Measurements from ENCODE around the gene PDIA3. TPM values are rescaled to one million over a fixed set of nuclear protein-coding genes. Genes with fewer than 3 reads are reported as not detected.
A peak's percentile ranks its signal among the peaks of the same experiment; 100 is the strongest.

PDIA3 gene
- total RNA-seq, 1 donor from 2014 or later, result 508 TPM

- TF ChIP-seq CTCF (conservative IDR thresholded peaks at IDR 0.05), result no peak
- Mint-ChIP-seq H3K27ac (peak overlapping the region; percentile 39), H3K4me3 (peak overlapping the region; percentile 96), H3K27me3 (no peaks in the 10 kb centered on the region), H3K4me1 (ENCODE audit: unreplicated experiment) (peaks cover 48% of the 10 kb centered on the region), H3K36me3 (peaks cover 51% of the 10 kb centered on the region), H3K9me3 (no peaks in the 10 kb centered on the region)
- DNase-seq (ENCODE audit: extremely low spot score, unreplicated experiment), result no peak
Measured at GRCh38 chr15:43795197-43795596, 49.0 kb downstream of the PDIA3 start.

- Mint-ChIP-seq H3K27me3 (no peaks in the 10 kb centered on the region), H3K36me3 (peaks cover 56% of the 10 kb centered on the region), H3K4me1 (ENCODE audit: unreplicated experiment) (peaks cover 53% of the 10 kb centered on the region), H3K27ac (peak overlapping the region; percentile 68), H3K4me3 (peak overlapping the region; percentile 96), H3K9me3 (no peaks in the 10 kb centered on the region)
- no peak for DNase-seq (ENCODE audit: extremely low spot score, unreplicated experiment)
- no peak for TF ChIP-seq CTCF (conservative IDR thresholded peaks at IDR 0.05)
Measured at GRCh38 chr15:43795997-43796396, 49.8 kb downstream of the PDIA3 start.

- H3K4me1 Mint-ChIP-seq (ENCODE audit: unreplicated experiment), result peaks cover 59% of the 10 kb centered on the region
- no peak for TF ChIP-seq CTCF (conservative IDR thresholded peaks at IDR 0.05)
- H3K27ac Mint-ChIP-seq, result peak overlapping the region; percentile 68
- DNase-seq (ENCODE audit: extremely low spot score, unreplicated experiment), result no peak
- H3K27me3 Mint-ChIP-seq, result no peaks in the 10 kb centered on the region
- peak overlapping the region; percentile 49 for H3K4me3 Mint-ChIP-seq
- no peaks in the 10 kb centered on the region for H3K9me3 Mint-ChIP-seq
- H3K36me3 Mint-ChIP-seq, result peaks cover 56% of the 10 kb centered on the region
Measured at GRCh38 chr15:43796566-43796965, 50.3 kb downstream of the PDIA3 start.

- Mint-ChIP-seq H3K27me3 (no peaks in the 10 kb centered on the region), H3K4me3 (peak overlapping the region; percentile 66), H3K9me3 (no peaks in the 10 kb centered on the region), H3K4me1 (ENCODE audit: unreplicated experiment) (peaks cover 51% of the 10 kb centered on the region), H3K36me3 (peaks cover 49% of the 10 kb centered on the region), H3K27ac (peak overlapping the region; percentile 92)
- DNase-seq (ENCODE audit: extremely low spot score, unreplicated experiment), result no peak
- TF ChIP-seq CTCF (conservative IDR thresholded peaks at IDR 0.05), result no peak
Measured at GRCh38 chr15:43799209-43799944, 53.1 kb downstream of the PDIA3 start.

- H3K4me1 Mint-ChIP-seq (ENCODE audit: unreplicated experiment), result peaks cover 51% of the 10 kb centered on the region
Measured at GRCh38 chr15:43799945-43800285, 53.7 kb downstream of the PDIA3 start, which contains the start of gene SERINC4. Gene SERINC4, minus strand, starts transcription at chr15:43800220. Its CDS starts 234 bp downstream, at chr15:43799986.

More at GRCh38 chr15:43799945-43800285, 53.7 kb downstream of the PDIA3 start, which contains the start of gene SERINC4:
- Mint-ChIP-seq H3K36me3 (peaks cover 45% of the 10 kb centered on the region), H3K27ac (peak within 1 kb of the TSS; percentile 95), H3K4me3 (peak within 1 kb of the TSS; percentile 100), H3K27me3 (no peaks in the 10 kb centered on the region), H3K9me3 (no peaks in the 10 kb centered on the region)
- TF ChIP-seq CTCF (conservative IDR thresholded peaks at IDR 0.05), result no peak
- DNase-seq (ENCODE audit: extremely low spot score, unreplicated experiment), result no peak
